Nephron progenitor cell (in vitro differentiated cells): ENCODE measurements around the gene GALNT14.

Experiments used
- DNase-seq: peaks from one replicate; pipeline ENCODE4 v3.0.0; 2021
- H3K27ac Mint-ChIP-seq: 2 replicates; pipeline ENCODE4 v1.8.0; 2021; ENCODE audit warnings: mild to moderate bottlenecking, moderate library complexity, mixed read lengths
- H3K27me3 Mint-ChIP-seq: 2 replicates; pipeline ENCODE4 v1.8.0; 2021; ENCODE audit warnings: mild to moderate bottlenecking, low read depth, mixed read lengths; ENCODE audit not compliant: poor library complexity
- H3K36me3 Mint-ChIP-seq: 2 replicates; pipeline ENCODE4 v1.8.0; 2021; ENCODE audit warnings: low read depth, mixed read lengths
- H3K4me1 Mint-ChIP-seq: 2 replicates; pipeline ENCODE4 v1.8.0; 2021; ENCODE audit warnings: mixed read lengths
- H3K4me3 Mint-ChIP-seq: 2 replicates; pipeline ENCODE4 v1.8.0; 2021; ENCODE audit warnings: mild to moderate bottlenecking, moderate library complexity, mixed read lengths
- H3K9me3 Mint-ChIP-seq: 2 replicates; pipeline ENCODE4 v1.8.0; 2021; ENCODE audit warnings: mild to moderate bottlenecking, moderate library complexity, mixed read lengths
- TF ChIP-seq, protein P1 (sequence below): fragments of 200-600 bp; sonication (generic); IDR thresholded peaks from 2 replicates; pipeline ENCODE4 v1.5.0; 2021; ENCODE audit warnings: antibody characterized with exemption

Gene GALNT14

DNA sequence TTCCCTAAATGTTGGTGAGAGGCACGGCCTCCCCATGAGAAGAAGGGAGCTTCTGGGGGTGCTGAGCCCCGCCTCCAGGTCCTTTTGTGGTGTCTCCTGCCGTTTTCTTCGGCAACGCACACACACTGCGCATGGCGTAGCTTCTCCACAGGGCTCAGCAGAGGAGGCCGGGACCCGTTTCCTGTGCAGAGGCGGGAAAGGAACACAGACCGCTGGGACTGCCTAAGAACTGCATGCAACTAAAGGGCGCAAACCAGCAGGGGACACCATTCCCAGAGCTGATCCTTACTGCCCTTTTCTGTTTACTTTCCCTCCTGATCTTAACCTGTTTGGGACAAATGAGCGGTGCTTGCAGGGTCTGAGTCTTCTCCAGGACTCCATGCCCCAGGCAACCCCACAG, 240.7 kb downstream of the GALNT14 start:
- Mint-ChIP-seq H3K27me3 (peaks cover 25% of the 10 kb centered on the region), H3K4me1 (no peaks in the 10 kb centered on the region), H3K9me3 (peaks cover 11% of the 10 kb centered on the region), H3K36me3 (no peaks in the 10 kb centered on the region), H3K4me3 (no peak overlapping the region), H3K27ac (no peak overlapping the region)
- TF ChIP-seq, protein P1, sequence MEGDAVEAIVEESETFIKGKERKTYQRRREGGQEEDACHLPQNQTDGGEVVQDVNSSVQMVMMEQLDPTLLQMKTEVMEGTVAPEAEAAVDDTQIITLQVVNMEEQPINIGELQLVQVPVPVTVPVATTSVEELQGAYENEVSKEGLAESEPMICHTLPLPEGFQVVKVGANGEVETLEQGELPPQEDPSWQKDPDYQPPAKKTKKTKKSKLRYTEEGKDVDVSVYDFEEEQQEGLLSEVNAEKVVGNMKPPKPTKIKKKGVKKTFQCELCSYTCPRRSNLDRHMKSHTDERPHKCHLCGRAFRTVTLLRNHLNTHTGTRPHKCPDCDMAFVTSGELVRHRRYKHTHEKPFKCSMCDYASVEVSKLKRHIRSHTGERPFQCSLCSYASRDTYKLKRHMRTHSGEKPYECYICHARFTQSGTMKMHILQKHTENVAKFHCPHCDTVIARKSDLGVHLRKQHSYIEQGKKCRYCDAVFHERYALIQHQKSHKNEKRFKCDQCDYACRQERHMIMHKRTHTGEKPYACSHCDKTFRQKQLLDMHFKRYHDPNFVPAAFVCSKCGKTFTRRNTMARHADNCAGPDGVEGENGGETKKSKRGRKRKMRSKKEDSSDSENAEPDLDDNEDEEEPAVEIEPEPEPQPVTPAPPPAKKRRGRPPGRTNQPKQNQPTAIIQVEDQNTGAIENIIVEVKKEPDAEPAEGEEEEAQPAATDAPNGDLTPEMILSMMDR, result no peak
- no peak for DNase-seq

DNA sequence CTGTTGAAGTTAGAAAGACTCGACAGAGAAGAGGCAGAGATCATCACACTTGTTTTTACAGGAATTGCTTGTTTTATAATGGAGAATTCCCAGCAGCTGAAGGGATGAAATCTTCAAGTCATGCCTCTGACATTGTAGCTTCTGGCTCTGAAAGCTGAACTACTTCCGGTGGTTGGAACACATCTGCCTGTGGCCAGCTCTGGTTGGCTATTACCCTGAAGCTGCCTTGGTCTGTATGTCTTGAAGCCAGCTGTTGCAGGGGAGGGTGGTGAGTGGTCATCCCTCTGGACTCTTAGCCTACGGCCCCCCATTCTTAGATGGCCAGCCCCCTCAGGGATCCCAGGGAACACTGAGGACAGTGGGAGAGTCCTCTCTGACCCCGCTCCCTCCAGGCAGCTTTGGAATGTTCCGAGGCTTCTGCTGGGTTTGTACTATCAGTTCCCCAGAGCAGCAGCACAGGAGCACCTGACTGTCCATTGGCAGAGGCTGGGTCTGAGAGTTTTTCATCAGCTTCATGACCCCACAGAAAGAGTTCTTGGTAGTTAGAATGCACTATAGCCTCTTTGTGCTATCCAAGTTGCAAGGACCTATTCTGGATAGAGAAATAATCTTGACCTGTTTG, 243.6 kb downstream of the GALNT14 start:
- H3K27ac Mint-ChIP-seq, result no peak overlapping the region
- no peaks in the 10 kb centered on the region for H3K4me1 Mint-ChIP-seq
- peaks cover 31% of the 10 kb centered on the region for H3K27me3 Mint-ChIP-seq
- H3K36me3 Mint-ChIP-seq, result no peaks in the 10 kb centered on the region
- H3K4me3 Mint-ChIP-seq, result no peak overlapping the region
- DNase-seq, result no peak
- TF ChIP-seq, protein P1, result no peak
- peaks cover 17% of the 10 kb centered on the region for H3K9me3 Mint-ChIP-seq

DNA sequence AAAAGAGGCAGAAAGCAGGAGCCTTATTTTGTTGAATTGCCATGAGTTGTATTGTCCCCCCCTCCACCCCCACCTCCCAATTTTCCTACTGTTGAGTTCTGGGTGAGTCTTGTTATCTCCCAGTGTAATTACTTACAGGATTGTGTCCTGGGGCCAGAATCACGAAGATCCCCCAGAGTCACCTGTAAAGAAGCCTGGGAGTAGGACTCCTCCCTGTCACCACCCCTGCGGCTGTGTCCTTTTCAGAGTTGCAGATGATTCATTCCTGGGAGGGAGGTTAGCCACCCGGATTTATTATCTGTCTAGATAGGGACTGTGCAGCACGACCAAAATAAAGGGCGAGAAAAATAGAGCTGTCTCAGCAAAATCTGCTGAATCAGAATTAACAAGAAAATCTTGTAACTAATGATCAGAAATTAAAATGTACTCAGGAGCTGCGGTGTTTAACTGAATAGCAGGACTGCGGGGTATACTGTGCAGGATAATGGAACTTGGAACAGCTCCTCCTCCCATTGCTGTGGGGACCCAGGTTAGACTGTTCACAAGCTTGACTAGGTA, 249.3 kb downstream of the GALNT14 start:
- no peak for DNase-seq
- Mint-ChIP-seq H3K27ac (no peak overlapping the region), H3K4me1 (no peaks in the 10 kb centered on the region), H3K36me3 (no peaks in the 10 kb centered on the region), H3K27me3 (peaks cover 34% of the 10 kb centered on the region), H3K4me3 (no peak overlapping the region), H3K9me3 (peaks cover 13% of the 10 kb centered on the region)
- TF ChIP-seq, protein P1, result no peak

DNA sequence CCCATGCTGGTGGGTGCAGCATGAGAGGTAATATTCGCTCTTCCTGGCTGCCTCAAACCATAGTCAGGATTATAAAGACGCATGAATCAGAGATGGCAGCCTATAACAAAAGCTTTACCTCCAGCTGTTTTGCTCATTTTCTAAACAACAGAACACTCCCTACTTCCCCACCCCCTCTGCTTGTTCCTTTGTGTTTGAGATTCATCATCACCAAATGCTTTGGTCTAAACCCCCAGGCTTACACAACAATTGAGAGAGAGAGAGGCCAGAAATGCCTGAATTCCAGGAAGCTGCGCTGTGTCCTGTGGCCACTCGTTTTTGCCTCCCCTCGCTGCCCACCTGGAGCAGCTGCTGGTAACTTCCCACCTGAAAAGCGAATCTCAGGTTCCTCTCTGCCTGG, 252.2 kb downstream of the GALNT14 start:
- Mint-ChIP-seq H3K36me3 (no peaks in the 10 kb centered on the region), H3K4me3 (no peak overlapping the region), H3K4me1 (peaks cover 3% of the 10 kb centered on the region), H3K9me3 (no peaks in the 10 kb centered on the region), H3K27ac (no peak overlapping the region), H3K27me3 (peaks cover 33% of the 10 kb centered on the region)
- TF ChIP-seq, protein P1, result no peak
- no peak for DNase-seq

DNA sequence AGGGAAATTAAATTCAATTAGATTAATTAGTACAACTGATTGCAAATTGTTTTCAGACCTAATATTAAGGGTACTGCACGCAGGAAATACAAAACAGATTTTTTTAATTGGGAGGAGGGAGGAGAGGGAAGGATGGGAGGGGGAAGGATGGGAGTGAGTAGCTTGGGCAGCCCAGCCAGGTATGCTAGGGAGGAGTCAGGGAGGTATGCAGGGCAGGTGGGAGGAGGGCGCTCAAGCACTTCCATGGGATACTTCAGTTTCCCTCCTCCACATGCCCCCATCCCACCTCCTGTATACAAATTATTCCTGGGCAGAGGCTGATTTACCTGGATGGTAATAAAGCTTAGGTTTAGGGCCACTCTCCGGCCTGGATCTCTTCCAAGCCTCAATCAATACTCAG, 254.4 kb downstream of the GALNT14 start:
- Mint-ChIP-seq H3K4me3 (no peak overlapping the region), H3K36me3 (no peaks in the 10 kb centered on the region), H3K27me3 (peaks cover 23% of the 10 kb centered on the region), H3K27ac (no peak overlapping the region), H3K4me1 (peaks cover 9% of the 10 kb centered on the region), H3K9me3 (no peaks in the 10 kb centered on the region)
- DNase-seq, result no peak
- TF ChIP-seq, protein P1, result no peak

DNA sequence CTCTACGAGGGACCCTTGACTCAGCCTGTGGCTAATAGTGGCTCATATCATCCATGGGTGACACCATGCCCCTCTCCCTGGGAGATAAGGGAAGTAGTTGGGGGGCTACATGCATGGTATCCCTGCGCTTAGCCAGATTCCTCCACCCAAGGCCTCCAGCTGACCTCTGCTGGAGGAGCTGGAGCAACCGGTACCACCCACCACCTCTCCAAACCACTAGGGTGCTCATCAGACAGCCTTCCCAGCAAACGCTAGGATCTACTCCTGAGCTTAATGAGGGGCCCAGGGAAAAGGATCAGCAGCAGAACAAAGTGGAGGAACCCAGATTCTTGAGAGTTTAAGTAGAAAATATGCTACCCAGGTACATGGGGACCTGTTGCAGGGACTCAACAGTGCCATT, 255.1 kb downstream of the GALNT14 start:
- Mint-ChIP-seq H3K9me3 (no peaks in the 10 kb centered on the region), H3K4me1 (peaks cover 9% of the 10 kb centered on the region), H3K4me3 (no peak overlapping the region), H3K27me3 (peaks cover 22% of the 10 kb centered on the region), H3K27ac (no peak overlapping the region), H3K36me3 (no peaks in the 10 kb centered on the region)
- TF ChIP-seq, protein P1, result no peak
- DNase-seq, result no peak
